GM12873 (cell line): Measurements from ENCODE around the gene GATAD2A.

Source experiments
- TF ChIP-seq, protein P1 (sequence below): IDR thresholded peaks from 2 replicates; pipeline ENCODE4 v1.5.1; 2012; ENCODE audit warnings: low read depth, mild to moderate bottlenecking, moderate library complexity, low read length, control low read depth; ENCODE audit not compliant: insufficient read depth; ENCODE audit errors: missing control alignments

The GATAD2A gene

GRCh38 chr19:19526581-19527370, 121.3 kb downstream of the GATAD2A start:
- TF ChIP-seq, protein P1, sequence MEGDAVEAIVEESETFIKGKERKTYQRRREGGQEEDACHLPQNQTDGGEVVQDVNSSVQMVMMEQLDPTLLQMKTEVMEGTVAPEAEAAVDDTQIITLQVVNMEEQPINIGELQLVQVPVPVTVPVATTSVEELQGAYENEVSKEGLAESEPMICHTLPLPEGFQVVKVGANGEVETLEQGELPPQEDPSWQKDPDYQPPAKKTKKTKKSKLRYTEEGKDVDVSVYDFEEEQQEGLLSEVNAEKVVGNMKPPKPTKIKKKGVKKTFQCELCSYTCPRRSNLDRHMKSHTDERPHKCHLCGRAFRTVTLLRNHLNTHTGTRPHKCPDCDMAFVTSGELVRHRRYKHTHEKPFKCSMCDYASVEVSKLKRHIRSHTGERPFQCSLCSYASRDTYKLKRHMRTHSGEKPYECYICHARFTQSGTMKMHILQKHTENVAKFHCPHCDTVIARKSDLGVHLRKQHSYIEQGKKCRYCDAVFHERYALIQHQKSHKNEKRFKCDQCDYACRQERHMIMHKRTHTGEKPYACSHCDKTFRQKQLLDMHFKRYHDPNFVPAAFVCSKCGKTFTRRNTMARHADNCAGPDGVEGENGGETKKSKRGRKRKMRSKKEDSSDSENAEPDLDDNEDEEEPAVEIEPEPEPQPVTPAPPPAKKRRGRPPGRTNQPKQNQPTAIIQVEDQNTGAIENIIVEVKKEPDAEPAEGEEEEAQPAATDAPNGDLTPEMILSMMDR, result no peak

DNA sequence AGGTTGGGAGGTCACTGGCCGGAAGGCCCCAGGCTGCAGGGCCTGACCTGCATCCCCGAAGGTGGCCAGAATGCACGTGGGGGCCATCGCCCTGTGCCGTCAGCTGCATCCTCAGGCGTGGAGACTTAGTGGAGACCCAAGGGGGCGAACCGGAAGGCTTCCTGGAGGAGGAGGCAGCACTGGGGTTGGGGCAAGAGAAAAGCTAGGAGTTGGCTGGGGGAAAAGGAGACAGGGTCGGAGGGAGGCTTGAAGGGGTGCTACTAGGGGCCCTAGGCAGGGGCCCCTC, 121.8 kb downstream of the GATAD2A start:
- TF ChIP-seq, protein P1, result no peak

GRCh38 chr19:19527674-19528625, 122.5 kb downstream of the GATAD2A start:
- TF ChIP-seq, protein P1, result no peak

- TF ChIP-seq, protein P1, result no peak
These were observed 123.4 kb downstream of the GATAD2A start, which contains the start of gene YJEFN3 for GRCh38 chr19:19528721-19529490. Gene YJEFN3, plus strand, starts transcription at chr19:19528911. Its CDS starts 22 bp downstream, at chr19:19528933.

DNA sequence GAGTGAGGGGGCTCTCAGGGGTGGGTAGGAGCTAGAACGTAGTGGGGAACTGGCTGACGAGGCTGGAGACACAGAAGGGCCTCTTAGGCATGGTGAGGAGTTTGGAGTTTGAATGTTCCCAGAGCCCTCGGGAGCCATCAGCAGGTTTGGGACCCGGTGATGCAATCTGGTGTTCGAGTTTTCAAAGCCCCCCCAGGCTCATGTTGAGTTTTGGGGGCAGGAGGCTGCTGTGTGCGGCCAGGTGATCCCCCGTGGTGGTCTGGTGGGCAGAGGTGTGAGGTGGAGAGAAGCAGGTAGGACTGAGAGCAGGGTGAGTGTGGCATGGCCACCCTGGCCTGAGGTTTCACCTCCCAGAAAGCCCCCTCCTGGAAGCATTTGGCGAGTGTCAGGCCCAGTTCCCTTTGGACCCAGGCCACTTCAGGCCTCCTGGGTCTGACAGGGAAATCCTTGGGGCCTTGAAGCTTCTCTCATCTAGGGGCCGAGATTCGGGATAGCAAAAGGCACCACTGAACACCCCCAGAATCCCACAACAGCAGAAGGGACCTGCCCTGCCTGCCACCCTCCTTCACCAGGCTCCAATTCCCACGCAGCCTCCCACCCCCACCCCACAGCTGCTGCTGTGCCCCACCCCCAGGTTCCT, 124.4 kb downstream of the GATAD2A start:
- TF ChIP-seq, protein P1, result no peak

GRCh38 chr19:19530423-19530804, 124.9 kb downstream of the GATAD2A start:
- TF ChIP-seq, protein P1, result no peak
